Immature natural killer cell (primary cell): Measurements from ENCODE around the gene RYR1. TPM values are rescaled to one million over a fixed set of nuclear protein-coding genes. Genes with fewer than 3 reads are reported as not detected.
A peak's percentile ranks its signal among the peaks of the same experiment; 100 is the strongest.

ENCODE experiments used
- DNase-seq, 3 donors: peaks; one replicate each; pipeline ENCODE4 v3.0.0; 2022; ENCODE audit warnings: mixed read lengths in 1 of 3
- H3K27ac Mint-ChIP-seq, 6 donors: one replicate each; pipeline ENCODE4 v1.8.0; 2020; ENCODE audit warnings: mixed read lengths in 6 of 6, mild to moderate bottlenecking in 5 of 6, inconsistent platforms in 4 of 6, moderate library complexity in 3 of 6
- H3K27me3 Mint-ChIP-seq, 3 donors: one replicate each; pipeline ENCODE4 v1.8.0; 2020 to 2021; ENCODE audit warnings: low read depth in 3 of 3, mild to moderate bottlenecking in 3 of 3, mixed read lengths in 3 of 3, moderate library complexity in 3 of 3, inconsistent platforms in 1 of 3
- H3K36me3 Mint-ChIP-seq, 3 donors: one replicate each; pipeline ENCODE4 v1.8.0; 2020; ENCODE audit warnings: mixed read lengths in 3 of 3, inconsistent platforms in 2 of 3, mild to moderate bottlenecking in 2 of 3
- H3K4me1 Mint-ChIP-seq, 2 donors: one replicate each; pipeline ENCODE4 v1.8.0; 2020; ENCODE audit warnings: inconsistent platforms in 2 of 2, mild to moderate bottlenecking in 2 of 2, mixed read lengths in 2 of 2, moderate library complexity in 1 of 2
- H3K4me3 Mint-ChIP-seq, 5 donors: one replicate each; pipeline ENCODE4 v1.8.0; 2020; ENCODE audit warnings: mild to moderate bottlenecking in 5 of 5, mixed read lengths in 5 of 5, inconsistent platforms in 3 of 5, moderate library complexity in 3 of 5
- H3K9me3 Mint-ChIP-seq, 6 donors: one replicate each; pipeline ENCODE4 v1.8.0; 2020; ENCODE audit warnings: mild to moderate bottlenecking in 6 of 6, mixed read lengths in 6 of 6, inconsistent platforms in 4 of 6, moderate library complexity in 3 of 6
- polyA plus RNA-seq, 3 donors: library from polyadenylated mRNA; unstranded; fragments of 300-500 nt; fragmentation: Illumina TruSeq; gene quantifications; one replicate each; pipeline ENCODE4 v1.2.3, GENCODE V29; 2021

Gene RYR1
- polyA plus RNA-seq, 3 donors from 2014 or later: 0.04 TPM; not detected in 2

- Mint-ChIP-seq H3K9me3 (peaks cover 0 to 3% (median 0%) of the 10 kb centered on the region in 6 donors), H3K4me3 (peak overlapping the region in 2 of 5 donors; percentile 36 to 56), H3K27ac (peak overlapping the region in 1 of 6 donors; percentile 59), H3K36me3 (peaks cover 0 to 3% (median 0%) of the 10 kb centered on the region in 3 donors), H3K4me1 (peaks cover 23 to 27% of the 10 kb centered on the region in 2 donors), H3K27me3 (peaks cover 8 to 14% (median 10%) of the 10 kb centered on the region in 3 donors)
- DNase-seq: no peak
Observed at GRCh38 chr19:38389957-38390924, 43.2 kb upstream of the RYR1 start.

GRCh38 chr19:38391911-38392464, 41.5 kb upstream of the RYR1 start:
- Mint-ChIP-seq H3K27me3 (peaks cover 8 to 17% (median 17%) of the 10 kb centered on the region in 3 donors), H3K4me3 (no peak overlapping the region), H3K4me1 (peaks cover 25 to 33% of the 10 kb centered on the region in 2 donors), H3K9me3 (peaks cover 0 to 3% (median 0%) of the 10 kb centered on the region in 6 donors), H3K27ac (no peak overlapping the region), H3K36me3 (peaks cover 0 to 3% (median 0%) of the 10 kb centered on the region in 3 donors)
- no peak for DNase-seq

- DNase-seq: no peak
- H3K4me3 Mint-ChIP-seq: no peak overlapping the region
- H3K9me3 Mint-ChIP-seq: peaks cover 0 to 3% (median 0%) of the 10 kb centered on the region in 6 donors
- H3K4me1 Mint-ChIP-seq: peaks cover 18 to 25% of the 10 kb centered on the region in 2 donors
- peaks cover 8 to 18% (median 15%) of the 10 kb centered on the region in 3 donors for H3K27me3 Mint-ChIP-seq
- H3K27ac Mint-ChIP-seq: peak overlapping the region in 1 of 6 donors; percentile 0
- H3K36me3 Mint-ChIP-seq: no peaks in the 10 kb centered on the region
Observed at GRCh38 chr19:38392707-38393308, 40.7 kb upstream of the RYR1 start.

- no peaks in the 10 kb centered on the region for H3K36me3 Mint-ChIP-seq
- H3K4me3 Mint-ChIP-seq: peak overlapping the region in 1 of 5 donors; percentile 74
- H3K4me1 Mint-ChIP-seq: peaks cover 9 to 19% of the 10 kb centered on the region in 2 donors
- H3K27ac Mint-ChIP-seq: no peak overlapping the region
- H3K27me3 Mint-ChIP-seq: peaks cover 8 to 15% (median 12%) of the 10 kb centered on the region in 3 donors
- DNase-seq: no peak
- H3K9me3 Mint-ChIP-seq: peaks cover 0 to 1% (median 0%) of the 10 kb centered on the region in 6 donors
Observed at GRCh38 chr19:38394488-38394887, 39.0 kb upstream of the RYR1 start.

- peaks cover 8 to 15% (median 13%) of the 10 kb centered on the region in 3 donors for H3K27me3 Mint-ChIP-seq
- peak overlapping the region in 1 of 6 donors; percentile 51 for H3K27ac Mint-ChIP-seq
- no peaks in the 10 kb centered on the region for H3K36me3 Mint-ChIP-seq
- H3K9me3 Mint-ChIP-seq: peaks cover 0 to 1% (median 0%) of the 10 kb centered on the region in 6 donors
- DNase-seq: peak in 1 of 3 donors; percentile 24
- H3K4me1 Mint-ChIP-seq: peaks cover 9 to 19% of the 10 kb centered on the region in 2 donors
- H3K4me3 Mint-ChIP-seq: peak overlapping the region in 3 of 5 donors; percentile 13 to 74 (median 49)
Observed at GRCh38 chr19:38395381-38396114, 37.9 kb upstream of the RYR1 start.

GRCh38 chr19:38399081-38399480, 34.4 kb upstream of the RYR1 start:
- H3K4me1 Mint-ChIP-seq: peaks cover 18 to 19% of the 10 kb centered on the region in 2 donors
- H3K4me3 Mint-ChIP-seq: no peak overlapping the region
- DNase-seq: no peak
- no peak overlapping the region for H3K27ac Mint-ChIP-seq
- peaks cover 9 to 25% (median 22%) of the 10 kb centered on the region in 3 donors for H3K27me3 Mint-ChIP-seq
- H3K9me3 Mint-ChIP-seq: no peaks in the 10 kb centered on the region
- H3K36me3 Mint-ChIP-seq: no peaks in the 10 kb centered on the region

GRCh38 chr19:38399537-38399936, 34.0 kb upstream of the RYR1 start:
- no peak overlapping the region for H3K4me3 Mint-ChIP-seq
- H3K9me3 Mint-ChIP-seq: no peaks in the 10 kb centered on the region
- H3K27ac Mint-ChIP-seq: no peak overlapping the region
- peaks cover 17 to 22% of the 10 kb centered on the region in 2 donors for H3K4me1 Mint-ChIP-seq
- DNase-seq: no peak
- H3K27me3 Mint-ChIP-seq: peaks cover 9 to 27% (median 19%) of the 10 kb centered on the region in 3 donors
- no peaks in the 10 kb centered on the region for H3K36me3 Mint-ChIP-seq

GRCh38 chr19:38400361-38400760, 33.1 kb upstream of the RYR1 start:
- Mint-ChIP-seq H3K36me3 (peaks cover 0 to 2% (median 0%) of the 10 kb centered on the region in 3 donors), H3K4me3 (peak overlapping the region in 2 of 5 donors; percentile 24 to 34), H3K27me3 (peaks cover 9 to 27% (median 19%) of the 10 kb centered on the region in 3 donors), H3K27ac (no peak overlapping the region), H3K9me3 (no peaks in the 10 kb centered on the region), H3K4me1 (peaks cover 11 to 24% of the 10 kb centered on the region in 2 donors)
- no peak for DNase-seq

- peaks cover 0 to 4% (median 0%) of the 10 kb centered on the region in 3 donors for H3K36me3 Mint-ChIP-seq
- peaks cover 9 to 26% (median 19%) of the 10 kb centered on the region in 3 donors for H3K27me3 Mint-ChIP-seq
- no peak for DNase-seq
- H3K4me3 Mint-ChIP-seq: no peak overlapping the region
- H3K27ac Mint-ChIP-seq: peak overlapping the region in 3 of 6 donors; percentile 61 to 88 (median 87)
- no peaks in the 10 kb centered on the region for H3K9me3 Mint-ChIP-seq
- peaks cover 11 to 24% of the 10 kb centered on the region in 2 donors for H3K4me1 Mint-ChIP-seq
Observed at GRCh38 chr19:38401148-38401547, 32.3 kb upstream of the RYR1 start.

- H3K36me3 Mint-ChIP-seq: peaks cover 0 to 4% (median 4%) of the 10 kb centered on the region in 3 donors
- H3K9me3 Mint-ChIP-seq: no peaks in the 10 kb centered on the region
- peak overlapping the region; percentile 90 to 94 (median 91) for H3K4me3 Mint-ChIP-seq
- peaks cover 6 to 22% of the 10 kb centered on the region in 2 donors for H3K4me1 Mint-ChIP-seq
- peak overlapping the region; percentile 86 to 97 (median 93) for H3K27ac Mint-ChIP-seq
- peaks cover 9 to 16% (median 14%) of the 10 kb centered on the region in 3 donors for H3K27me3 Mint-ChIP-seq
- DNase-seq: no peak
Observed at GRCh38 chr19:38402623-38402966, 30.9 kb upstream of the RYR1 start.

GRCh38 chr19:38402967-38403674, 30.4 kb upstream of the RYR1 start, which contains the start of gene FAM98C:
Gene FAM98C, plus strand, starts transcription at chr19:38403093. Its CDS starts 61 bp downstream, at chr19:38403154.
- Mint-ChIP-seq H3K27ac (peak within 1 kb of the TSS; percentile 86 to 97 (median 93)), H3K4me3 (peak within 1 kb of the TSS; percentile 90 to 94 (median 91)), H3K4me1 (peaks cover 6 to 22% of the 10 kb centered on the region in 2 donors), H3K27me3 (peaks cover 9 to 16% (median 14%) of the 10 kb centered on the region in 3 donors), H3K36me3 (peaks cover 0 to 4% (median 4%) of the 10 kb centered on the region in 3 donors), H3K9me3 (no peaks in the 10 kb centered on the region)
- peak; percentile 98 to 99 (median 98) for DNase-seq

GRCh38 chr19:38404858-38405257, 28.6 kb upstream of the RYR1 start:
- no peak for DNase-seq
- Mint-ChIP-seq H3K36me3 (peaks cover 0 to 4% (median 4%) of the 10 kb centered on the region in 3 donors), H3K27me3 (peaks cover 6 to 12% (median 12%) of the 10 kb centered on the region in 3 donors), H3K4me1 (peaks cover 6 to 22% of the 10 kb centered on the region in 2 donors), H3K27ac (no peak overlapping the region), H3K9me3 (no peaks in the 10 kb centered on the region), H3K4me3 (peak overlapping the region in 3 of 5 donors; percentile 78 to 92 (median 90))
